Measurements from ENCODE around the gene GCK. TPM values are rescaled to one million over a fixed set of nuclear protein-coding genes. Genes with fewer than 3 reads are reported as not detected.

The GCK gene
- total and polyA plus RNA-seq, 2 experiments from 2014 or later, result 1.7 to 2.5 TPM

DNA sequence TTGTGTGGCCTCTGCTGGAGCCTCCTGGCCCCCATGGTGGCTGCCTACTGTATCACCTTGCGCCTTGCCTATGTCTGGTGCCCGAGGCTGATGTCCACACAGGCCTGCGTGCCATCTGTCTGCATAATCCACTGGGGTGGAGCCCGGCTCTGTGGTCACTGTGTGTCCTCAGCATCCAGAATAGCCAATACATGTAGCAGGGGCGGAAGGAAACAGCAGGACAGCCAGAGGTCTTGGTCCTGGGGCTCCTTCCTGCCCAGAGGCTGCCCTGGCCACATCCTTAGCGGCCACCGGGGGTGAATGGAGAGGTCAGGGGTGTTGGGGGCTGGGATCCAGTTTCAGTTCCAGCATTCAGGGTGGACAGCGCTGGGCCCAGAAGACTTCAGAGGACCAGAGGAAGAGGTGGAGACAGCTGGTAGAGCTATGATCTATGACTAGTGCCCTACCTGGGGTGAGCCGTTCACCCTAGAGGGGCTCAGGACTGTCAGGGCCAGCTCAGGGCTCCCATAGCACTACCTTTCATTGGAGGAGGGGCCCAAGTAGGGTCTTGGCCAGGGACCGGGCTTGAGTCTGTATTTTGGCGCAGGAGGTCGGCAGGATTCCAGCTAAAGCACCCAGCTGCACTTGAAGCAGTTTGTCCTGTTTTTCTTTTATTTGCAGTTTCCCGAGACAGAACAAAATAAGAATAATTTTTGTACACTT is 27.4 kb upstream of the GCK start:
- DNase-seq (ENCODE audit: low spot score), result no peak

GRCh38 chr7:44216019-44216418 is 26.8 kb upstream of the GCK start:
- Histone ChIP-seq H3K4me2 (no peak overlapping the region), H3K9me2 (replicated peaks; ENCODE audit: insufficient read depth) (no peaks in the 10 kb centered on the region), H3K4me3 (no peak overlapping the region), H2AFZ (no peak overlapping the region), H4K20me1 (ENCODE audit: insufficient read depth, poor library complexity, severe bottlenecking) (no peaks in the 10 kb centered on the region), H3K27ac (no peak overlapping the region), H3K79me2 (no peaks in the 10 kb centered on the region), H3K9me3 (ENCODE audit: low read depth) (no peaks in the 10 kb centered on the region), H3K4me1 (ENCODE audit: insufficient read depth) (no peaks in the 10 kb centered on the region), H3K36me3 (replicated peaks; ENCODE audit: insufficient read depth, low read depth) (no peaks in the 10 kb centered on the region), H3K27me3 (no peaks in the 10 kb centered on the region)
- no peak for TF ChIP-seq EZH2phosphoT487 (IDR thresholded peaks at IDR 0.05; ENCODE audit: low read depth, severe bottlenecking, unreplicated experiment)
- TF ChIP-seq CTCF (IDR thresholded peaks at IDR 0.05; ENCODE audit: poor library complexity), result no peak
- TF ChIP-seq EZH2 (IDR thresholded peaks at IDR 0.05; ENCODE audit: borderline replicate concordance), result no peak
- no peak for DNase-seq (ENCODE audit: low spot score)
- WGBS (ENCODE audit: low lambda C conversion rate, missing lambda C conversion rate), result 86% methylated on average over 4 of the region's 8 CpGs

More for the DNA sequence above, 27.4 kb upstream of the GCK start:
- H3K36me3 ChIP-seq (replicated peaks; ENCODE audit: insufficient read depth, low read depth), result no peaks in the 10 kb centered on the region
- H3K9me2 ChIP-seq (replicated peaks; ENCODE audit: insufficient read depth), result no peaks in the 10 kb centered on the region
- no peak overlapping the region for H3K4me2 ChIP-seq
- no peaks in the 10 kb centered on the region for H3K9me3 ChIP-seq (ENCODE audit: low read depth)
- WGBS (ENCODE audit: low lambda C conversion rate, missing lambda C conversion rate), result 97% methylated on average over 13 of the region's 13 CpGs
- TF ChIP-seq CTCF (IDR thresholded peaks at IDR 0.05; ENCODE audit: poor library complexity), result no peak
- no peak for TF ChIP-seq EZH2 (IDR thresholded peaks at IDR 0.05; ENCODE audit: borderline replicate concordance)
- no peak for TF ChIP-seq EZH2phosphoT487 (IDR thresholded peaks at IDR 0.05; ENCODE audit: low read depth, severe bottlenecking, unreplicated experiment)
- H4K20me1 ChIP-seq (ENCODE audit: insufficient read depth, poor library complexity, severe bottlenecking), result no peaks in the 10 kb centered on the region
- no peaks in the 10 kb centered on the region for H3K79me2 ChIP-seq
- no peaks in the 10 kb centered on the region for H3K27me3 ChIP-seq
- no peak overlapping the region for H2AFZ ChIP-seq
- H3K27ac ChIP-seq, result no peak overlapping the region
- no peak overlapping the region for H3K4me3 ChIP-seq
- no peaks in the 10 kb centered on the region for H3K4me1 ChIP-seq (ENCODE audit: insufficient read depth)

- Histone ChIP-seq H3K4me2 (no peak overlapping the region), H3K9me2 (replicated peaks; ENCODE audit: insufficient read depth) (no peaks in the 10 kb centered on the region), H3K27ac (no peak overlapping the region), H3K4me1 (ENCODE audit: insufficient read depth) (no peaks in the 10 kb centered on the region), H3K4me3 (no peak overlapping the region), H2AFZ (no peak overlapping the region), H3K79me2 (no peaks in the 10 kb centered on the region), H4K20me1 (ENCODE audit: insufficient read depth, poor library complexity, severe bottlenecking) (no peaks in the 10 kb centered on the region), H3K36me3 (replicated peaks; ENCODE audit: insufficient read depth, low read depth) (no peaks in the 10 kb centered on the region), H3K9me3 (ENCODE audit: low read depth) (no peaks in the 10 kb centered on the region), H3K27me3 (no peaks in the 10 kb centered on the region)
- TF ChIP-seq CTCF (IDR thresholded peaks at IDR 0.05; ENCODE audit: poor library complexity) (no peak), EZH2 (IDR thresholded peaks at IDR 0.05; ENCODE audit: borderline replicate concordance) (no peak), EZH2phosphoT487 (IDR thresholded peaks at IDR 0.05; ENCODE audit: low read depth, severe bottlenecking, unreplicated experiment) (no peak)
- no peak for DNase-seq (ENCODE audit: low spot score)
- 93% methylated on average over 7 of the region's 7 CpGs for WGBS (ENCODE audit: low lambda C conversion rate, missing lambda C conversion rate)
These were observed 26.3 kb upstream of the GCK start for GRCh38 chr7:44215531-44215930.
